Stimulated activated CD4-positive, alpha-beta T cell treated with anti-CD3 and anti-CD28 coated beads, Interleukin-2, amount 100 ng/mL, for 48 hours (primary cell): ENCODE measurements around the gene ADARB2.

Source experiments
- DNase-seq, 2 donors: peaks; one replicate each; pipeline ENCODE4 v3.0.0-alpha.2; 2020

ADARB2 gene

DNA sequence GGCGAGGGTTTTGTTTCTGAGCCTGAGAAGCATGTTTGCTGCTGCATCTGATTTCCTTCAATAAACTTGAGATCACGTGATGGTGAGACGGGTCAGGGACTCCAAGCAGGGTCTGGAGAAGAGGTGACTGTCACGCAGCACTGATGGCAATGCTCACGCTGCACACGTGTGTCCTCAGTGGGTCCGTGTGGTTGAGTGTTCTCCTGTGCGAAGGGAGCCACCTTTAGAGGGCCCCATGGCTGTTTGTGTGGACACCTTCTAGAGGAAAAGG, 580.8 kb downstream of the ADARB2 start:
- no peak for DNase-seq

DNA sequence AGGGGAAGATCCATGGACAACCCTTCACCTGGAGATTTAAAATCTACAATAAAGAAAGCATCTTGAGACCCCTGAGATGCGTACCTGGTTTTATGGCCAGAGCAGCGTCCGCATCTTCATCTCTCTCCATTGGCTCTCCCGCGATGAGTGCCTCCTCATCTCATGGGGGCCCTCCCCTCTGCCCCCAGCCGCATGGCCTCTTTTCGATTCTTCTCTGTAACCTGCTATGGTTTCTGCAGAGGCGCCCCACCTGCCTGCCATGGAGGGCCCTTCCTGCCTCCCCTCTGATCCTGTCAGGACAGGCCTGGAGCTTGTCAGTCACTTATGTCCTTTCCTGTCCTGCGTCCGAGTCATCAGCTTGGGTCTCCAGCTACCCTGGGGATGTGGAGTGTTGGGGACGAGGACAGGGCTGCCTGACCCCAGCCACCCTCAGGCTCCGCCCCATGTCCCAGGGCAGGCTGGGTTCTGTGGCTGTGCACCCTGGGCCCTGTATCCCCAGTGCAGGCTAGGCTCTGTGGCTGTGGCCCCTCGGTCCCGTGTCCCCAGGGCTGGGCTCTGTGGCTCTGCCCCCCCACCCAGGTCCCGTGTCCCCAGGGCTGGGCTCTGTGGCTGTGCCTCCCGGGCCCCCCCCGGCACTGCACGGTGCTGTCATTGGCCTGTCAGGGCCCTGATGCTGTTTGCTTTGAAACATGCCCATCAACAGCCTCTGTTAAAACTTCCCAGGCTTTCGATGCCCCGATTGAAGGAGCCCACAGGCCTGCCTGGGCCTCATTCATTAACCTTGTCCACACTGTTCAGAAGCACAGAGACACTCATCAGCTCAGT, 581.3 kb downstream of the ADARB2 start:
- DNase-seq: no peak

DNA sequence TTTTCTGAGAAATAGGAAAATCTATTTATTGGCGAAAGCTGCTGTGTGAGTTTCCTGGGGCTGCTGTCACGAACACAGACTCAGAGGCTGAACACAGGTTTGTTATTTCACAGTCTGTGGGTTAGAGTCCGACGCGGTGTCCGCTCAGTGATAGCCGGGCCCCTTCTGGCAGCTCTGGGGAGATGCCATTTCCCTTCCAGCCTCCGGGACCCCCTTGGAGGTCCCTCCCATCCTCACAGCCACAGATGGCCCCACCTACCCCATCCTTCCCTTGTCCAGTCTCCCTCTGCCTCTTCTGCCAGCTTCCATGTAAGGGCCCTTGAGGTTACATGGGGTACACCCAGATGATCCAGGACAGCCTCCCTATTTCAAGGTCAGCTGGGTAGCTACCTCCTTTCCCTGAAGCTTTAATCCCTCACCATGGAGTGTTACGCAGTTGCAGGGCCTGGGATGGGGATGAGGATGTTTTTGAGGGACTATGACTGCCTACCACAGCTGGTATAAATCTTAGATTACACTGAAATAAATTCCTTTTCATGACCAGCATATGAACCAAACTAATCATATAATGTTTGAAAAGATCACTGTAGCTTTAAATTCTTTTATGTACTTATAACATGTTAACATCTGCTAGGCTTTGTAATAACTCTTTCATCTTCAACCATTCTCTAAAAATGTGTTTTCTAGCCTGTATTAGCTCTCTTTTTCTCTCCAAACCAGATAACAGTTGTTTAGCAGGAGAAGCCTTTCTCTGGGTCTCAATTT, 582.6 kb downstream of the ADARB2 start:
- DNase-seq: no peak

DNA sequence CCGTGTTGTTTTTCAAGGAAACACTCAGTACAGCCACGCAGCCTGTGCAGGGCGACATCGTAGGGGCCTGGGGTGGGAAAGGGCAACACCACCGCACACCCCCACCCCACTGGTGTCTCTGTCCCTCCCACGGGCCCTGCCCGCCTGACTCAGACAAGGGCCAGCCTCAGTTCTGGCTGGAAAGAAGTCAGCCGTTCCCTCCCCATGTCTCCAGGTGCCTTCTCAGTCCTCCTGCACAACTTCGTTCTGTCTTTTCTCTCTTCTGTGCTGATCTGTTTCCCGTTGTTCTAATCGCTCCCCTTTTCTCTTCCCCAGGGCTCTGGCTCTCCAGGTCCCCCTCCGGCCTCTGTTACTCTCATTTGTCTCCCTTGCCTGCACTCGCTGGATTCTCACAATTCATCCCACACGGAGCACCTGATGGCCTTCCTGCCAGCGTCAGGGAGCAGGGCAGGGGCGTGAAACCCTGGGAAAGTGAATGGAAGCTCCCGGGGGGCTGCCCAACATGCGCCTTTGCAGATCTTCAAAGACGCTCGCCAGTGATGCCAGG, 583.4 kb downstream of the ADARB2 start:
- DNase-seq: no peak

DNA sequence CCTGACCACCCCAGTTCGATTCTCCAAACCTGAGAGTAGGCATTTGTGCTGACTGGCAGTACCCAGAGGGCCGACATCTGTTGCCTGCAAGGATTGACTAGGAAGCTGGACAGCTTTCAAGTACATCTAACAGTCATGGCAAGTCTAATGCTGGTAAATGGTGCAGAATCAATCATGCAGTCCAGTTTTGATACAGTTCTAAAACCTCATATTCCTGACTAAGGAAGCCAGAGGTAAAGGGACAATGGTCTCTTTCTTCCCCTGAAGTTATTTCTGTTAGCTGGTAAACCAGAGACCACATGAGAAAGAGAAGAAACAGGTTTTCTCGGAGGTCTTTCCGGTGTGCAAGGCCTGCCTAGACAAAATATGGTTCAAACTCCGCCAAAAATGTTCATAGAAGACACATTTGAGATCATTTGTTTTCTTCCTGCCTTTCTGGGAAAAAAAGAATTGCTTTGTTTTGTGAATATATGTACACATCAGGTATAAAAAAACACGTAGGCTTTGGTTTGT, 584.0 kb downstream of the ADARB2 start:
- DNase-seq: no peak

DNA sequence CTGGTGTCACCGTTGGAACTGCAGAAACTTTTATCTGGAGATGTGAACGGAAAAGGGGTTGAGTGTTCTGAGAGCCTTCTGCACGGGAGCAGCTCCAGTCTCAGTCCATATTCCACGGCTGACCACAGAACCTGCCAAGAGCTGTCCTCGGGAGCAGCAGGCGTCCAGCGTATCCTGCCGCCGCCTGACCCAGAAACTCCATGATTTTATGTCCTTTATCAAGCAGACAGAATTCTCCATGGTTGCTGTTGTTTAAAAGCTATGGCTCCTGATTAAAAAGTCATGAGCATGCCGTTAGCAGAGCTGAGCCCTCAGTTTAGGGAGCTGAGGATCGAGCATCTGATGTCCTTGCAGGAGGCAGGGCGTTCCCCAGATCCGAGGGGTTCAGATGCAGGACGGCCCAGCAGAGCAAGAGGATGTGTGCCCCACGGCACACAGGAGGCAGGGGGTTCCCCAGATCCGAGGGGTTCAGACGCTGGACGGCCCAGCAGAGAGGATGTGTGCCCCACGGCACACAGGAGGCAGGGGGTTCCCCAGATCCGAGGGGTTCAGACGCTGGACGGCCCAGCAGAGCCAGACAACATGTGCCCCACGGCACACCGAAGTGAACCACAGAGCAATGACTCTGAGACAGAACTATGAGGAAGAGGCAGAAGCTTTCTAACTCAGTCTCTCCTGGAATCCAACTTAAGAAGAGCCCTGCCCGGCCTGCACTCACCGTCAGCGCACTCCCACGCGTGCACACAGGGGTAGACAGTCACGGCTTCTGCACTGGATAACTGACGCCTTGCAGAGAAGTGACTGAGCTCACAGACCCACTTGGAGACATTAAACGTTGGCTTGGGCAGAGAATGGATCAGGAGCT, 584.7 kb downstream of the ADARB2 start:
- no peak for DNase-seq

DNA sequence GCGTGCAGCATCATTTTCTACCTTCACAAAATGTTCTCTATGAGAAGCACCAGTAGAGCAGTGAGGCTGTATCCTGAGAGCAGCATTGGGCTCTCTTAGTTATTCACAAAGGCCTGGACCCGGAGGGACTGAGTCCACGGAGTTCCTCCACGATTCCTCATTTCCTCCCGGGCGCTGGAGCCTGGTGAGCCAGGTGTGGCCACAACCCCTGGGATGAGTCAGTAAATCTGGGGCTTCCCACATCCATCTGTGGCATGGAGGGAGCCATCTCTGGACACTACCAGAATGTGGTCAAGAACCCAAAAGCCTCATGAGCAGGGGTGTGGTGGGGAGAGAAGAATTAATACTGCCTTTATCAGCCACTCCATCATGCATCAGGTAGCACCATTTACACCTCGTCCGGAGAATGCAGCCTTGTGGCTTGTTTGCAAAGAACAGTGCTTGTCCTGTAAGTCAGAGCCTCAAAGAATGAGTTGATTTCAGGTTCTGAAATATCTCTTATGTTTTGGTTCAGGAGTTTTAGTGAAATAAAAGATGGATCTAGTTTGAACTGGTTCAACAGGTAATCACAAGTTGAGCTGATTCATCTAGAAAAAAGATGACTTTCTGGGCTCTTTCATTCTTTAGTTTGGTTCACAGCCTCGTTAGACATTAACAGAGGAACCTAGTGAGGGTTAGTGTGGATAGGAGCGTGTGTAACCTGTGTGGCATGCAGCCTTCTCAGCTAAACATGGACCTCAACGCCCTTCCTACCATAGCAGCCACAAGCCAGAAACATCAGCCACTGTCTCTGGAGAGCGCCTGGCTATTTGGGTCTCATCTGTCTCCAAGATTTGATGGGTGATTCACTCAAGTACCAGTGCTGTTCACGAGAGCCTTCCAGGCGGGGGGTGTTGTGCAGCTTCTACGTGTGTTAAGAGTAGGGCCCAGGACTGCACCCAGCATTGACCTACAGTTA, 586.0 kb downstream of the ADARB2 start:
- no peak for DNase-seq

DNA sequence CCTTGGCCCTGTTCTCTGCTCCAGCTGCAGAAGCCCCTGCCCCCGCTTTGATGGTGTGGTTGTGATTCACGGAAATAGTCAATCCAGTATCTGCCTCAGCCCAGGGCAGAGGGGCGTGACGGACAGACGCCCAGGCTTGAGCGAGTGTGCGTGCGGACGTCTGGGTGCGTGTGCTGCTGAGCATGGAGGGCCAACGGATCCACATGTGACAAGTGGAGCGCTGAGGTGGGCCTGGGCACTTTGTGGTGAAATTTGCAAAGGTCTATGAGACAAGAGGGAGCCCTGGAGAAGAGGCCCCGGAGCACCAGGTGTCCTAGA, 586.7 kb downstream of the ADARB2 start:
- DNase-seq: no peak

DNA sequence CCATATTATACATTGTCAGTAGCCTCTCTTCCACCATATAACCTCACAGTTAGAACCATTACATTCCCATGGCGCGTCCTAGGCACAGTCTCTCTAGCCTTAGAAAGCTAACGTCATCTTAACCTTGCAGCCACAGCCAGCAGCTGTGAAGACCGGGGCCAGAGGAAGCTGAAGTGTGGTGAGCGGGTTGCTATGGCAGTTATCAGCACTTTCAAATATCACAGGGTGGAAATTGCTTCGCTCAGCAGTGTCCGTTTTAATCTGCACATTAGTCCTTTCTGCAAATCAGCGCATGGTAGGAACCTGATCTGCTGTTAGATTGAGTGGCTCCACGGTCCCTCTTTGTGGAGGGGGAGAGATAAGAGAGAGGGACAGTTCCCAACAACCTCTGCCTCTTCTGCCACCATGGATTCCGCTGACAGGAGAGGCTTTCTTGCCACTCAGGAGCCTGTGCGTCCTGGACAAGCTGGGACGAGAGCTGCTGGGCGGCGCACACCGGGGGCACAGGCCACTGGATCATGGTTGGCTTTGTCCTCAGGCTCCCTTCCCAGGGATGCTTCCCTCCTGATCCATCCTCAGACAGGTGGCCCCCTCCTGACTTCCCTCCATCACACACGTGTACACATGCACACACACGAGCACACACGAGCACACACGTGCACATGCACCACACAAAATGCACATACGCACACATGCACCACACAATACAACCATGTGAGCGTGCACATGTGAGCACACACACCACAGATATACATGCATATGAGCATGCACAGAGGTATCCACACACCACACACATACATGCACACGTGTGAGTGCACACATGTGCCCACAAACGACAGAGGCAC, 587.3 kb downstream of the ADARB2 start:
- DNase-seq: peak in 1 of 2 donors; percentile 3

DNA sequence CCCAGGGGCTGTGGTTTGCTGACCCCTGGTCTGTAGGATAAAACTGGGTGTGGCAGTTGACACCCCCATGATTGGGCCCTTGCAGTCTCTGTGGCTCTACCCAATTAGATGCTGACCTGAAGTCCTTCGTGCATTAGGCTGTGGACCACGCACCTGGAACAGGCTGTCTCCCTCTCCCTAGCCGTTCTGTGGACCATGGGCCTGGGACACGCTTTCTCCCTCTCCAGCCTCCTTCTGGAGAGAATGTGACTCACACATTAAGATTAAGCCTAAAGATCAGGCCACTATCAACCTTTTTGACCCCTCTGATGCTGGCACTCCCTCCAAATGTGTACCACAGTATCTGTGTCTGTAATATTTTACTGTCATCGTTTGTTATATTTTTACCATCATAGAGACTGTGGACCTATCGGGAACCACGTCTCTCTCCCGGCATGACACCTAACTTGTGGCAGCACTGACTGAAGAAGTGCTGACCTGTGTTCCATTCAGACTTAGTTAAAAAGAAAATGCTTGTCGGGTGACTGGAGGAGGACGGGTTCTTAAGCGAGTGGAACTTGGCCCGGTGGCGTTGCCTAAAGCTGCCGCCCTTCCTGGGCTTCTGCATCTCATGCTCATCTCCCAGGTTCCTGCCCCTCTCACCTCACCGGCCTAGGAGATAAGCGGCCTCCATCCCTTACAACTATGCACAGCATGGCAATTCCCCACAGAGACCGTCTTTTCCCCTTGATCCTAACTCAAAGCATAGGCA, 588.3 kb downstream of the ADARB2 start:
- DNase-seq: no peak

DNA sequence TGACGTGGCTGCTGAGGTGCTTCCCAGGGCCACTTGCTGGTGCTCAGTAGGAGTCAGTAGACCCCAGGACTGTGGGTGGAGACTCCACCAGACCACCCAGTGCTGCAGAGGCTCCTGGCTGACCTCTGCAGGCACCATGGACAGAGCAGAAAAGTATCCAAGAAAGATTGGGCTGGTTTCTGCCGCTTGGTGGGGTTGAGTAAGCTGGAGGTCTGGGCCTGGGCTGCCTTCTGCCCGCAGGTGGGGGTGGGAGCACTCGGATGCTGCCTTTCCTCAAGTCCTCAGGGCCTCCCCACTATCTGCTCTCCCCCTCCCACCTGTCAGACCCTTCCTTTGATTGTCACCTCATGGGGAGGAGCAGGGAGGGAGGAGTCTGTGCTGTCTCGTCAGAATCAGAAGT, 589.5 kb downstream of the ADARB2 start:
- no peak for DNase-seq

DNA sequence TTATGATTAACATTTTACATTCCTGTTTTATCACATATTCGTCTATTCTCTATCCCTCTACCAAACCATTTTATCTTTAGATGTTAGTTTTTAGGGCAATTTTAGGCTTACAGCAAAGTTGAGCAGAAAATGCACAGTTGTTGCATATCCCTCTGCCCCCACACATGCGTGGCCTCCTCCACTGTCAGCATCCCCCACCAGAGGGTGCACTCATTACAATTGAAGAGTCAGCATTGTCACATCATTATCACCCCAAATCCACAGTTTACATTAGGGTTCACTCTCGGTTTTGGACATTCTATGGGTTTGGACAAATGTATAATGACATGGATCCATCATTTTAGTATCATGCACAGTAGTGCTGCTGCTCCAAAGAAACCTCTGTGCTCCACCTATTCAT, 594.7 kb downstream of the ADARB2 start:
- no peak for DNase-seq

DNA sequence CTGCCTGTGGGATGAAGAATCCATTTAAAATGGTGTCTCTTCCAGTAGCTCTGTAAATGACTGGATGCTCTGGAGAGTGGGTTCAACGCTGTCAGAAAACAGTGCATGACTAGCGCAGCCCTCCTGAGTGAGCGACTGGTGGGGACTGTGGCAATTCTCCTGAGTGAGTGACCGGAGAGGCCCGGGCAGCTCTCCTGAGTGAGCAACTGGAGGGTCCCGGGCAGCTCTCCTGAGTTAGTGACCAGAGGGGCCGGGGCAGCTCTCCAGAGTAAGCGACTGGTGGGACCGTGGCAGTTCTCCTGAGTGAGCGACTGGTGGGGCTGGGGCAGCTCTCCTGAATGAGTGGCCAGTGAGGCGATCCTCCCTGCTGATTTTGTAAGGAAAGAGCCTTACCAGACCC, 595.6 kb downstream of the ADARB2 start:
- DNase-seq: no peak

DNA sequence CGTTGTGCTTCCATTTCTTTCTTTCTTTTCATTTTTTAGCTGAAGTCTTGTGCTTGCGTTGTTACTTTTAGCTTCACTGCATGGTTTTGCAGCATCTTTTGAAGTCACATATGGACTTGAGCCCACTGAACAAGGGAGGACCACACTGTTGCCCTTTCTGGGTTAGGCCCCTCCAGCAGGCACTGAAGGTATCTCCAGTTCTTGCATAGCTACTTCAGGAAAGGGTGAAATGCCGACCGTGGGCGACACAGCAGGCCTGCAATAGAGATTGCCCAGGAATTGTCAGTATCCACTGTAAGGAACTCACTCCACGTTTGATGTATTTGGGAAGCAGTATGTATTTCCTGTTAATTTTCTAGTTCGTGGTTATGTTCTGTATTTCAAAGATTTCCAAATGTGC, 596.1 kb downstream of the ADARB2 start:
- DNase-seq: no peak

DNA sequence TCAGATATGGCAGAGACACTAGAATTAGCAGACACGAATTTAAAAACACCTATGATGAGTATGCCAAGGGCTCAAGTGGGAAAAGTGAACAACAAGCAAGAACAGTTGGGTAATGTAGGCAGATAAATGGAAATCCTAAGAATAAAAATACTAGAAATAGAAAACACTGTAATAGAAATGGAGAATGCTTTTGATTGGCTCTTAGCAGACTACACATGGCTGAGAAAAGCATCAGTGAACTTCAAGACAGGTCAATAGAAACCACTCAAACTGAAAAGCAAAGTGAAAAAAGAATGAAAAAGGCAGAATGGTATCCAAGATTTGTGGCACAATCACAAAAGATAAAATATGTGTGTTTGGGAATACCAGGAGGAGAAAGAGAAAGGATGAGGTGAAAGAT, 598.8 kb downstream of the ADARB2 start:
- DNase-seq: no peak

DNA sequence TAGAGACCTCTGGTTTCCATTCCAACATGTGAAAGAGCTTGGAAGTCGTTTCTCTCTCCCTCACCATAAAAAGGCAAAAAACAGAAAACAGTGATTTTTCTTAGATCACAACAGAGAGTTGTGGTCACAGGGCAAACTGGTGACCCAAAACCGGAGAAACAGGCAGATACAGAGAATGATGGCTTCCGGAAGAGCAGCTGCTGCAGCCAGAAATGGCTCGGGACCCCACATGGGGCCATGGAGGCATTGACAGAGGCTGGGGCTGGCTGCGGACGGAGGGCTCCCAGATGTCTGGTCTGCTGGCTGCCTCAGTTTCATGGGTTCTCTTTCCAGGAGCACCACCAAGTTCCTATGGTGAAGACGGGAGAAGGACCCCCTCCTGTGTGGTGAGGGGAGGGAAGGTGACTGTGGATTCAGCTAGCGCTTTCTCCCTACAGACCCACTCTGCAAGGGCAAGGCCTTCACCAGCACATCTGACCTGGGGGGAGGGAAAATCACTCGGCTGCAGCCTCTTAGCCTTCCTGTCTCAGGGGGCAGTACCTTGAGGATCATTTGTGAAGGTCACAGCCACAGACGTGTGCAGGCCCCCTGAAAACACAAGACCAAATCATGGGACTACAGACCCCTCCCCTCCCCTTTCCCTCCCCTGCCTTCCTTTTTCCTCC, 599.7 kb downstream of the ADARB2 start:
- no peak for DNase-seq

DNA sequence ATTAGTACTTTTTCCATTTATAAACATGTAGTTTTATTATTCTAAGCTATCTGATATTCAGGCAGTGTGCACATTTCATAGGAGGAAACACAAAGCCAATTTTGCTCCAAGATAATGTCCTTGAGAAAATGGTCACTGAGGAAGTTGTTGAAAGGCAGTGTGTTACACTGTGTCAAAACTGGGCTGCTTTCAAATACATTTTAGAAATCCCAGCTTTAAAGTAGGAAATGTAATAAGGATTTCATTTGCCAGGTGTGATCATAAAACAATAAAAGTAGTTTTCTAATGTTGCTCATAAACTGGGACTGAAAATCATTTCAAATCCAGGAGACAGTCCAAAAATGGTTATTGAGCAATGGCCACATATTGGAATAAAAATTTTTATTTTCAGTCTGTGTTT, 601.1 kb downstream of the ADARB2 start:
- no peak for DNase-seq

DNA sequence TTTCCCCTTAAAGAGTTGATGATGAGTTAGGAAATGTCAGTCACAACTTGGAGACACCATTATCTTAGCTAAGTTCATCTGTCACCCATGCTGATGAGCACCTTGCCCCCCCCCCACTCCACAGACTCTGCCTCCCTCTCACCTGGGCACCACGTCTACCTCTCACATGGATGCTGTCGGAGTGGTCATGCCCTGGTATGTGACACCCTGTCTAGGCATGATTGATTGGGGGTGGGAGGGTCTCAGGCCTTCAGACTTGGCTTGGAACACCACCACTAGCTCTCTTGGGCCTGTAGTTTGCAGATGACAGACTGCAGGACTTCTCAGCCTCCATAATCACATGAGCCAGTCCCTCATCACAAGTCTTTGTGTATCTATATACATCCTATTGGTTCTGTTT, 603.2 kb downstream of the ADARB2 start:
- no peak for DNase-seq

DNA sequence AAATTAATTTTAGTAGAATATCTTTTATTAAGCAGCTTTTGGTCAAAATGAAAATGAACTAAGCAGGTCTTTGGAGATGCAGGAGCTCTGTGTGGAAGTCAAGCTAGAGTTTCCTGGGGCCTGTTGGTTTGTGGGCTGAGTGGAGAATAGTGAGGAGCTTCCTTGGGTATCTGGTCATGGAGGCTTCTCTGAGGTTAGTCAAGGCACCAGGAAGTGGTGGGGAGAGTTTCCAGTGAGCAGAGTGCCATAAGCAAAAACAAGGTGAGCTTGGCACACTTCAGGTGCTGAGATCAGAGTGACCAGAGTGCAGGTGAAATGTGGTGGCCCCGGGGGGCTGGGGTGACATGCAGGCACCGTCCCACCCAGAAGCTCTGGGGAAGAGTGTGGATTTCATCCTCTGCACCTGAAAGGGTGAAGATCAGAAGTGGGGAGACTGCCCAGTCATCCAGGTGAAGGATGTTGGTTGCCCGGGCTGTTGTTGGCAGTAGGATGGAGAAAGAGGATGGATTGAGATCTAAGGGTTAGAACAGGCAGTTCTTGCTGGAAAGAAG, 603.8 kb downstream of the ADARB2 start:
- DNase-seq: no peak

DNA sequence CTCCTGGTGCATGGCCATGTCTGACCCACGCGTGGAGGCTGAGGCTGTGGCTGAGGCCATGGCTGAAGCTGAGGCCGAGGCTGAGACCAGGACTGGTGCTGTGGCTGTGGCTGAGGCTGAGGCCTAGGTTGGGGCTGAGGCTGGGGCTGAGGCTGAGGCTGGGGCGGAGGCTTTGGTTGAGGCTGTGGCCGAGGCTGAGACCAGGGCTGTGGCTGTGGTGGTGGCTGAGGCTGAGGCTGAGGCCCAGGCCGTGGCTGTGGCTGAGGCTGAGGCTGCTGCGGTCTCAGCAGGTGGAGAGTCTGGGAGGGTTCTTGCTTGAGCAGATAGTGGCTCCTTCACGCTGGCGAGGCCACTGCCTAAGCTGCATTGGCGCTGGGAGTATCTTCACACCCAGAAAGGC, 604.7 kb downstream of the ADARB2 start:
- no peak for DNase-seq
